Measurements from ENCODE around the gene F8.
A peak's percentile ranks its signal among the peaks of the same experiment; 100 is the strongest.

DNA sequence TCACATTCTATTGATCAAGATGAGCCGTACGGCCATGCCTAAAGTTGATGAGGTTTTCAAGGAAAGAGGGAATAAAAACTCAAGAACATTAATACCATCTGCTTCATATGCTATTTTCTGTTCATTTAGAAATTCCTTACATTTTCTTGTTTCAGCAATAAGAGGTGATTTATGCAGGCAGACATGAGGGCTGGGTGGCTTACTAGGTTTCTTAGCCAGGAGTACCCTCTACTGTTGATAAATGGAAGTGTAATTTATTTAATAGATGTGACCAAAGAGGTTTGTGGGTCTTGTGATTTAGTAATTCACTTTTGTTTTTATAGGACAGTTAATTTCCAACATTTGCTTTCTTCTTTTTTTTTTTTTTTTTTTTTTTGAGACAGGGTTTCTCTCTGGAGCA is 181.7 kb downstream of the F8 start:
- TF ChIP-seq CTCF (conservative IDR thresholded peaks at IDR 0.05; ENCODE audit: low read depth, low read length): peak; percentile 75
- TF ChIP-seq, protein P1, sequence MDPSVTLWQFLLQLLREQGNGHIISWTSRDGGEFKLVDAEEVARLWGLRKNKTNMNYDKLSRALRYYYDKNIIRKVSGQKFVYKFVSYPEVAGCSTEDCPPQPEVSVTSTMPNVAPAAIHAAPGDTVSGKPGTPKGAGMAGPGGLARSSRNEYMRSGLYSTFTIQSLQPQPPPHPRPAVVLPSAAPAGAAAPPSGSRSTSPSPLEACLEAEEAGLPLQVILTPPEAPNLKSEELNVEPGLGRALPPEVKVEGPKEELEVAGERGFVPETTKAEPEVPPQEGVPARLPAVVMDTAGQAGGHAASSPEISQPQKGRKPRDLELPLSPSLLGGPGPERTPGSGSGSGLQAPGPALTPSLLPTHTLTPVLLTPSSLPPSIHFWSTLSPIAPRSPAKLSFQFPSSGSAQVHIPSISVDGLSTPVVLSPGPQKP (IDR thresholded peaks at IDR 0.05; ENCODE audit: borderline replicate concordance, low read depth, low read length): no peak
- TF ChIP-seq RAD21 (IDR thresholded peaks at IDR 0.05; ENCODE audit: low read length): peak; percentile 84
- TF ChIP-seq RFX5 (IDR thresholded peaks at IDR 0.05; ENCODE audit: low read depth, low read length): no peak
- no peak for TF ChIP-seq POLR2A (IDR thresholded peaks at IDR 0.05; ENCODE audit: low read depth, low read length)
- TF ChIP-seq, protein P2, sequence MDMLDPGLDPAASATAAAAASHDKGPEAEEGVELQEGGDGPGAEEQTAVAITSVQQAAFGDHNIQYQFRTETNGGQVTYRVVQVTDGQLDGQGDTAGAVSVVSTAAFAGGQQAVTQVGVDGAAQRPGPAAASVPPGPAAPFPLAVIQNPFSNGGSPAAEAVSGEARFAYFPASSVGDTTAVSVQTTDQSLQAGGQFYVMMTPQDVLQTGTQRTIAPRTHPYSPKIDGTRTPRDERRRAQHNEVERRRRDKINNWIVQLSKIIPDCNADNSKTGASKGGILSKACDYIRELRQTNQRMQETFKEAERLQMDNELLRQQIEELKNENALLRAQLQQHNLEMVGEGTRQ (IDR thresholded peaks at IDR 0.05; ENCODE audit: low read depth, low read length): no peak
- no peak for TF ChIP-seq BHLHE40 (IDR thresholded peaks at IDR 0.05; ENCODE audit: low read depth, low read length)
- no peak for TF ChIP-seq RCOR1 (IDR thresholded peaks at IDR 0.05; ENCODE audit: insufficient replicate concordance, low read length)
